DND-41 (cell line): ENCODE data around the gene TGM4.

Source experiments
- ATAC-seq: fragments of 200-7000 bp; cut with Tn5 transposase; 3 replicates; pipeline ENCODE4 v1.9.1; 2021; ENCODE audit warnings: low read depth; ENCODE audit not compliant: insufficient read depth
- DNase-seq: peaks from one replicate; pipeline ENCODE4 v3.0.0-alpha.2; 2020
- H2AFZ ChIP-seq: 2 replicates; pipeline ENCODE4 v1.6.0; 2012; ENCODE audit warnings: low read depth, low read length
- H3K27ac ChIP-seq: 2 replicates; pipeline ENCODE4 v1.5.1; 2012; ENCODE audit warnings: low read length, inconsistent platforms
- H3K27me3 ChIP-seq: fragments of 200-600 bp; sonication (generic); 2 replicates; pipeline ENCODE4 v1.6.0; 2012; ENCODE audit warnings: low read length, mild to moderate bottlenecking, inconsistent platforms; ENCODE audit not compliant: insufficient read depth, poor library complexity
- H3K36me3 ChIP-seq: 2 replicates; pipeline ENCODE4 v1.5.1; 2012; ENCODE audit warnings: low read length, inconsistent platforms; ENCODE audit not compliant: insufficient read depth
- H3K4me1 ChIP-seq: 2 replicates; pipeline ENCODE4 v1.5.1; 2012; ENCODE audit warnings: mild to moderate bottlenecking, low read length; ENCODE audit not compliant: insufficient read depth
- H3K4me2 ChIP-seq: 2 replicates; pipeline ENCODE4 v1.6.0; 2012; ENCODE audit warnings: mild to moderate bottlenecking, moderate library complexity, low read length, inconsistent platforms; ENCODE audit not compliant: insufficient read depth
- H3K4me3 ChIP-seq, 2 experiments: fragments of 200-600 bp in 1 of 2; shearing (Covaris generic) in 1 of 2; 2 replicates each; pipeline ENCODE4 v1.5.1; 2012 to 2016; ENCODE audit warnings: inconsistent platforms in 2 of 2, low read length in 2 of 2, mild to moderate bottlenecking in 2 of 2, low read depth in 1 of 2, moderate library complexity in 1 of 2
- H3K79me2 ChIP-seq: 2 replicates; pipeline ENCODE4 v1.6.0; 2012; ENCODE audit warnings: low read length, inconsistent platforms; ENCODE audit not compliant: insufficient read depth
- H3K9ac ChIP-seq: 2 replicates; pipeline ENCODE4 v1.6.0; 2012; ENCODE audit warnings: low read depth, mild to moderate bottlenecking, inconsistent platforms, low read length, moderate library complexity
- H3K9me3 ChIP-seq: 2 replicates; pipeline ENCODE4 v1.5.1; 2012; ENCODE audit warnings: low read length, moderate library complexity, mild to moderate bottlenecking, inconsistent platforms; ENCODE audit not compliant: insufficient read depth, severe bottlenecking
- H4K20me1 ChIP-seq: 2 replicates; pipeline ENCODE4 v1.6.0; 2012; ENCODE audit warnings: low read length; ENCODE audit not compliant: insufficient read depth
- EZH2 ChIP-seq: IDR thresholded peaks from 3 replicates; pipeline ENCODE4 v1.6.1; 2012; ENCODE audit warnings: borderline replicate concordance, low read depth, mild to moderate bottlenecking, moderate library complexity, low read length, inconsistent platforms; ENCODE audit not compliant: severe bottlenecking
- TF ChIP-seq, protein P1 (sequence below): IDR thresholded peaks from 2 replicates; pipeline ENCODE4 v1.5.1; 2012; ENCODE audit warnings: borderline replicate concordance, low read length, moderate library complexity, mild to moderate bottlenecking; ENCODE audit not compliant: poor library complexity, severe bottlenecking; ENCODE audit errors: extremely low read depth

TGM4 gene

GRCh38 chr3:44913868-44914468, 39.6 kb downstream of the TGM4 start:
- Histone ChIP-seq H3K27me3 (no peaks in the 10 kb centered on the region), H3K27ac (no peak overlapping the region), H3K36me3 (peaks cover 4% of the 10 kb centered on the region; the same call in 1 of the 2 replicates), H3K9me3 (no peaks in the 10 kb centered on the region), H3K4me2 (no peak overlapping the region), H4K20me1 (no peaks in the 10 kb centered on the region), H3K79me2 (no peaks in the 10 kb centered on the region), H3K9ac (no peak overlapping the region), H2AFZ (no peak overlapping the region), H3K4me1 (no peaks in the 10 kb centered on the region), H3K4me3 (no peak overlapping the region)
- ATAC-seq (peak; percentile 92), DNase-seq (peak; percentile 74)
- TF ChIP-seq EZH2 = no peak
- TF ChIP-seq, protein P1, sequence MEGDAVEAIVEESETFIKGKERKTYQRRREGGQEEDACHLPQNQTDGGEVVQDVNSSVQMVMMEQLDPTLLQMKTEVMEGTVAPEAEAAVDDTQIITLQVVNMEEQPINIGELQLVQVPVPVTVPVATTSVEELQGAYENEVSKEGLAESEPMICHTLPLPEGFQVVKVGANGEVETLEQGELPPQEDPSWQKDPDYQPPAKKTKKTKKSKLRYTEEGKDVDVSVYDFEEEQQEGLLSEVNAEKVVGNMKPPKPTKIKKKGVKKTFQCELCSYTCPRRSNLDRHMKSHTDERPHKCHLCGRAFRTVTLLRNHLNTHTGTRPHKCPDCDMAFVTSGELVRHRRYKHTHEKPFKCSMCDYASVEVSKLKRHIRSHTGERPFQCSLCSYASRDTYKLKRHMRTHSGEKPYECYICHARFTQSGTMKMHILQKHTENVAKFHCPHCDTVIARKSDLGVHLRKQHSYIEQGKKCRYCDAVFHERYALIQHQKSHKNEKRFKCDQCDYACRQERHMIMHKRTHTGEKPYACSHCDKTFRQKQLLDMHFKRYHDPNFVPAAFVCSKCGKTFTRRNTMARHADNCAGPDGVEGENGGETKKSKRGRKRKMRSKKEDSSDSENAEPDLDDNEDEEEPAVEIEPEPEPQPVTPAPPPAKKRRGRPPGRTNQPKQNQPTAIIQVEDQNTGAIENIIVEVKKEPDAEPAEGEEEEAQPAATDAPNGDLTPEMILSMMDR = peak; percentile 90

DNA sequence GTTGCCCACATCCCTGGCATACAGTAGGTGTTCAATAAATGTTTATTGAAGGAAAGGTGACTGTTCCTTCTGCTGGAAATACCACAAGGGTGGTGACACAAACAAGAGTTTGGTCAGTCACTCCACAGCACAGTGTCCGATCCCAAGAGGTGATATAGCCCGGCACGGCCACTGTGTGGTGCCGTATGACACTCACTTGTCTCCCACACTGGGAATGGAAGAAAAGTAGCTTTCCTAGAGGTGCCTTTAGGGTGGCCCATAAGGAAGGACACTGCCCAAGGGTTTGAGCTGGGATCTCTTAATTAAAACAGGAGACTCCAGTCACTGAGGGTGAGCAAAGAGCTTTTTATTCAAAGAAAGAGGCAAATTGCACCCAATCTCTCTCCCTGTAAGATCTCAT, 40.5 kb downstream of the TGM4 start:
- DNase-seq (no peak), ATAC-seq (peak; percentile 51; the same call in 1 of the 3 replicates)
- no peak overlapping the region for H2AFZ ChIP-seq
- peaks cover 4% of the 10 kb centered on the region; the same call in 1 of the 2 replicates for H3K36me3 ChIP-seq
- TF ChIP-seq, protein P1 = peak; percentile 52
- TF ChIP-seq EZH2 = no peak
- H3K9me3 ChIP-seq = no peaks in the 10 kb centered on the region
- no peak overlapping the region for H3K27ac ChIP-seq
- H3K9ac ChIP-seq = no peak overlapping the region
- H3K4me3 ChIP-seq = no peak overlapping the region
- no peaks in the 10 kb centered on the region for H3K27me3 ChIP-seq
- H4K20me1 ChIP-seq = no peaks in the 10 kb centered on the region
- H3K4me2 ChIP-seq = no peak overlapping the region
- no peaks in the 10 kb centered on the region for H3K79me2 ChIP-seq
- H3K4me1 ChIP-seq = no peaks in the 10 kb centered on the region

DNA sequence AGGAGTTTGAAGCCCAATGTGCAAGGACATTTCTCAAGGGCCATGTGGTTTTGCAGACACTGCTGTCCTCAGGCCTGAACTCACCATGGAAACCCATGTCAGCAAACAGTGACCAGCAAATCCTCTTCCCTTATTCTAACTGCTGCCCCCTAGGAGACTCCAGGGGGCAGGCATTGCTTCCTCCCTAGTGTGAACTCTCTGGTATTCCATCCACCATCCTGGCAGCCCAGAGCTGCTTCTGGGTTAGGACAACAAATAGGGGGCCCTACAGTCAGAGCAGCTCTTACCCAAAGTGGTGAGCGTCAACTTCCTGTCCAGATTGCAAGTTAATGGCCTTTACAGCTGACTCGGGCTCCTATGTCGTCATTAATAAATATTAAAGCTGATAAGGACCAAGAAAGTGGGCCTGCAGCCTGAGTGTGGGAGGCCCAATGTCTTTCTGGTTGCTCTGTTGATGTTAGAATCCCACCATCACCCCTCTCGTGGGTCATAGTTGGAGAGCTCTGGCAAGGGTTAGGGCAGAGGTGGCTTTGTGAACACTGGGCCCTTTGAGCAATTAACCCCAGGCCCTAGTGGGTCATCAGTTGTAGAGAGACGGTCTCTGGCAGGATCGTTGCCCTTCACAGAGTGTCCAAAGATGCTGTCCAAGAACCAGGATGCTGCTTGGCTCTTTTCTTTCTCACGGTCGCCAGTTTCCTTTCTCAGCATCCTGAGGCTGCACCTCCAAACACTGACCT, 41.5 kb downstream of the TGM4 start:
- H2AFZ ChIP-seq = no peak overlapping the region

More for the DNA sequence above, 41.5 kb downstream of the TGM4 start:
- Histone ChIP-seq H3K27me3 (no peaks in the 10 kb centered on the region), H3K4me1 (no peaks in the 10 kb centered on the region), H3K9me3 (no peaks in the 10 kb centered on the region), H3K36me3 (peaks cover 7% of the 10 kb centered on the region), H3K4me2 (no peak overlapping the region), H3K9ac (no peak overlapping the region), H4K20me1 (no peaks in the 10 kb centered on the region), H3K79me2 (no peaks in the 10 kb centered on the region), H3K4me3 (no peak overlapping the region), H3K27ac (no peak overlapping the region)
- TF ChIP-seq EZH2 = no peak
- TF ChIP-seq, protein P1 = no peak
- ATAC-seq (no peak), DNase-seq (no peak)
